Measurements from ENCODE around the gene RB1. TPM values are rescaled to one million over a fixed set of nuclear protein-coding genes. Genes with fewer than 3 reads are reported as not detected.

Gene RB1
- total RNA-seq, 1 experiment from 2014 or later: 18.8 TPM

DNA sequence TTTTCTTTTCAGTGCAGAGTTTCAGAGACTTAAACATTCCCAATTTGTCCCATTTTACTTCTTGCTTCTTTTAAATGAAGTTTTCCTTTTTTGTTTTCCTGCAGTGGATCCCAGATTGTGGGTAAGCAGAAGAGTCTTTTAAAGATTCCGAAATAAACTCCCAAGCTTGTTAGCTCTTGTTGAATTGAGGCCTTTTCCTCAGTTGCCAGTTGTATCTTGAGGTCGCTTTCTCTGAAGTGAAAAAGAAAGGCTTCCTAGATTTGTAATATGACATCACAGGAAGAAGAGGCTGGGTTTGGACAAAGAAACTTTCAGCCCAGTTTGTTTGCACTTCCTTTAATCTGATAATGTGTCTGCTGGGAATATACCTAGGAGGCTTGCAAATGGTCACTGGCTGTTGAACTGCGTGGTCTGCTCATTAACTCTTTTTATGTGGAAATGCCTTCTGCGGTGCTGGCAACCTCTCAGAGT is 109.4 kb downstream of the RB1 start, which contains the start of gene LPAR6:
Gene LPAR6, minus strand, starts transcription at position 233 of the 471 bp plus-strand sequence. CDS start 690 bp downstream, outside the sequence.
- ATAC-seq: peak; percentile 92
- TF ChIP-seq ZBTB21 (CRISPR knock-in tag; IDR thresholded peaks at IDR 0.05; ENCODE audit: borderline replicate concordance): peak; percentile 66; the same call in 1 of the 2 replicates
- 0 out of 2 replicates have a peak, but pooled peaks have one; percentile 19 for TF ChIP-seq GABPB1 (CRISPR knock-in tag; IDR thresholded peaks at IDR 0.05)
- no peak for TF ChIP-seq ZNF317 (CRISPR knock-in tag; IDR thresholded peaks at IDR 0.05; ENCODE audit: borderline replicate concordance, low read depth)
- Mint-ChIP-seq H3K4me3 (peak within 1 kb of the TSS; percentile 87), H3K27ac (peak within 1 kb of the TSS; percentile 93), H3K9me3 (peaks cover 15% of the 10 kb centered on the region), H3K4me1 (peaks cover 24% of the 10 kb centered on the region), H3K36me3 (peaks cover 21% of the 10 kb centered on the region), H3K27me3 (ENCODE audit: low read depth) (no peaks in the 10 kb centered on the region; the same call in 1 of the 2 replicates)
- CTCF ChIA-PET: no interaction called here
- POLR2A ChIA-PET: interaction anchor here (0.6 kb wide), 1 partner anchor 394 kb away, joined by 3 read pairs; no protein-coding TSS in a partner anchor
- no peak for DNase-seq (ENCODE audit: low spot score)

DNA sequence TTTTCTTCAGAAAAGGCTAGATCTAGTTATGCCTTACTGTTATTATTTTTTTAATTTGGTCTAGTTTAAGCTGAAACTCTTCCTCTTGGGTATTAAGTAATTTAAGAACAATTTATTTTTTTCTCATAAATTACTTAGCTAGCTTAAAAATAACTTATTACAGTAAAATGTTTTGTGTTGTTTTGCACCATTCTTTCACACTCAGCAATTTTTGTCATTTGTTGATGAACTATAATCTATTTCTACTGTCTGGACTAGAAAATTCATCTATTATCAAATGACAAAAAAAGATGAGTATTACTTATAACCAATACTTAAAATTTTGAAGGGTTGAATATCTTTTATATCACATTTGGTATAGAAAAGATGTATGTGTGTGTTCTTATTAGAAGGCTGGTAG is 111.0 kb downstream of the RB1 start:
- ATAC-seq: no peak
- POLR2A ChIA-PET: no interaction called here
- Mint-ChIP-seq H3K4me3 (no peak overlapping the region), H3K27me3 (ENCODE audit: low read depth) (no peaks in the 10 kb centered on the region; the same call in 1 of the 2 replicates), H3K36me3 (peaks cover 34% of the 10 kb centered on the region), H3K27ac (no peak overlapping the region), H3K4me1 (peaks cover 24% of the 10 kb centered on the region), H3K9me3 (peaks cover 28% of the 10 kb centered on the region)
- DNase-seq (ENCODE audit: low spot score): no peak
- CTCF ChIA-PET: no interaction called here
- TF ChIP-seq, protein P1, sequence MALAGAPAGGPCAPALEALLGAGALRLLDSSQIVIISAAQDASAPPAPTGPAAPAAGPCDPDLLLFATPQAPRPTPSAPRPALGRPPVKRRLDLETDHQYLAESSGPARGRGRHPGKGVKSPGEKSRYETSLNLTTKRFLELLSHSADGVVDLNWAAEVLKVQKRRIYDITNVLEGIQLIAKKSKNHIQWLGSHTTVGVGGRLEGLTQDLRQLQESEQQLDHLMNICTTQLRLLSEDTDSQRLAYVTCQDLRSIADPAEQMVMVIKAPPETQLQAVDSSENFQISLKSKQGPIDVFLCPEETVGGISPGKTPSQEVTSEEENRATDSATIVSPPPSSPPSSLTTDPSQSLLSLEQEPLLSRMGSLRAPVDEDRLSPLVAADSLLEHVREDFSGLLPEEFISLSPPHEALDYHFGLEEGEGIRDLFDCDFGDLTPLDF (CRISPR knock-in tag; IDR thresholded peaks at IDR 0.05): no peak
- no peak for TF ChIP-seq NR2C2 (CRISPR knock-in tag; IDR thresholded peaks at IDR 0.05)
- TF ChIP-seq ZNF671 (CRISPR knock-in tag; IDR thresholded peaks at IDR 0.05): no peak
- TF ChIP-seq, protein P2, sequence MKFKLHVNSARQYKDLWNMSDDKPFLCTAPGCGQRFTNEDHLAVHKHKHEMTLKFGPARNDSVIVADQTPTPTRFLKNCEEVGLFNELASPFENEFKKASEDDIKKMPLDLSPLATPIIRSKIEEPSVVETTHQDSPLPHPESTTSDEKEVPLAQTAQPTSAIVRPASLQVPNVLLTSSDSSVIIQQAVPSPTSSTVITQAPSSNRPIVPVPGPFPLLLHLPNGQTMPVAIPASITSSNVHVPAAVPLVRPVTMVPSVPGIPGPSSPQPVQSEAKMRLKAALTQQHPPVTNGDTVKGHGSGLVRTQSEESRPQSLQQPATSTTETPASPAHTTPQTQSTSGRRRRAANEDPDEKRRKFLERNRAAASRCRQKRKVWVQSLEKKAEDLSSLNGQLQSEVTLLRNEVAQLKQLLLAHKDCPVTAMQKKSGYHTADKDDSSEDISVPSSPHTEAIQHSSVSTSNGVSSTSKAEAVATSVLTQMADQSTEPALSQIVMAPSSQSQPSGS (CRISPR knock-in tag; IDR thresholded peaks at IDR 0.05; ENCODE audit: borderline replicate concordance, low read depth): no peak
- TF ChIP-seq, protein P3, sequence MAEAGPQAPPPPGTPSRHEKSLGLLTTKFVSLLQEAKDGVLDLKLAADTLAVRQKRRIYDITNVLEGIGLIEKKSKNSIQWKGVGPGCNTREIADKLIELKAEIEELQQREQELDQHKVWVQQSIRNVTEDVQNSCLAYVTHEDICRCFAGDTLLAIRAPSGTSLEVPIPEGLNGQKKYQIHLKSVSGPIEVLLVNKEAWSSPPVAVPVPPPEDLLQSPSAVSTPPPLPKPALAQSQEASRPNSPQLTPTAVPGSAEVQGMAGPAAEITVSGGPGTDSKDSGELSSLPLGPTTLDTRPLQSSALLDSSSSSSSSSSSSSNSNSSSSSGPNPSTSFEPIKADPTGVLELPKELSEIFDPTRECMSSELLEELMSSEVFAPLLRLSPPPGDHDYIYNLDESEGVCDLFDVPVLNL (CRISPR knock-in tag; IDR thresholded peaks at IDR 0.05; ENCODE audit: borderline replicate concordance, low read depth): no peak
- TF ChIP-seq, protein P4, sequence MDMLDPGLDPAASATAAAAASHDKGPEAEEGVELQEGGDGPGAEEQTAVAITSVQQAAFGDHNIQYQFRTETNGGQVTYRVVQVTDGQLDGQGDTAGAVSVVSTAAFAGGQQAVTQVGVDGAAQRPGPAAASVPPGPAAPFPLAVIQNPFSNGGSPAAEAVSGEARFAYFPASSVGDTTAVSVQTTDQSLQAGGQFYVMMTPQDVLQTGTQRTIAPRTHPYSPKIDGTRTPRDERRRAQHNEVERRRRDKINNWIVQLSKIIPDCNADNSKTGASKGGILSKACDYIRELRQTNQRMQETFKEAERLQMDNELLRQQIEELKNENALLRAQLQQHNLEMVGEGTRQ (CRISPR knock-in tag; IDR thresholded peaks at IDR 0.05): no peak
- TF ChIP-seq MXD4 (CRISPR knock-in tag; IDR thresholded peaks at IDR 0.05; ENCODE audit: borderline replicate concordance): no peak
- TF ChIP-seq, protein P5, sequence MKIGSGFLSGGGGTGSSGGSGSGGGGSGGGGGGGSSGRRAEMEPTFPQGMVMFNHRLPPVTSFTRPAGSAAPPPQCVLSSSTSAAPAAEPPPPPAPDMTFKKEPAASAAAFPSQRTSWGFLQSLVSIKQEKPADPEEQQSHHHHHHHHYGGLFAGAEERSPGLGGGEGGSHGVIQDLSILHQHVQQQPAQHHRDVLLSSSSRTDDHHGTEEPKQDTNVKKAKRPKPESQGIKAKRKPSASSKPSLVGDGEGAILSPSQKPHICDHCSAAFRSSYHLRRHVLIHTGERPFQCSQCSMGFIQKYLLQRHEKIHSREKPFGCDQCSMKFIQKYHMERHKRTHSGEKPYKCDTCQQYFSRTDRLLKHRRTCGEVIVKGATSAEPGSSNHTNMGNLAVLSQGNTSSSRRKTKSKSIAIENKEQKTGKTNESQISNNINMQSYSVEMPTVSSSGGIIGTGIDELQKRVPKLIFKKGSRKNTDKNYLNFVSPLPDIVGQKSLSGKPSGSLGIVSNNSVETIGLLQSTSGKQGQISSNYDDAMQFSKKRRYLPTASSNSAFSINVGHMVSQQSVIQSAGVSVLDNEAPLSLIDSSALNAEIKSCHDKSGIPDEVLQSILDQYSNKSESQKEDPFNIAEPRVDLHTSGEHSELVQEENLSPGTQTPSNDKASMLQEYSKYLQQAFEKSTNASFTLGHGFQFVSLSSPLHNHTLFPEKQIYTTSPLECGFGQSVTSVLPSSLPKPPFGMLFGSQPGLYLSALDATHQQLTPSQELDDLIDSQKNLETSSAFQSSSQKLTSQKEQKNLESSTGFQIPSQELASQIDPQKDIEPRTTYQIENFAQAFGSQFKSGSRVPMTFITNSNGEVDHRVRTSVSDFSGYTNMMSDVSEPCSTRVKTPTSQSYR (CRISPR knock-in tag; IDR thresholded peaks at IDR 0.05): no peak
- TF ChIP-seq, protein P6, sequence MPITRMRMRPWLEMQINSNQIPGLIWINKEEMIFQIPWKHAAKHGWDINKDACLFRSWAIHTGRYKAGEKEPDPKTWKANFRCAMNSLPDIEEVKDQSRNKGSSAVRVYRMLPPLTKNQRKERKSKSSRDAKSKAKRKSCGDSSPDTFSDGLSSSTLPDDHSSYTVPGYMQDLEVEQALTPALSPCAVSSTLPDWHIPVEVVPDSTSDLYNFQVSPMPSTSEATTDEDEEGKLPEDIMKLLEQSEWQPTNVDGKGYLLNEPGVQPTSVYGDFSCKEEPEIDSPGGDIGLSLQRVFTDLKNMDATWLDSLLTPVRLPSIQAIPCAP (CRISPR knock-in tag; IDR thresholded peaks at IDR 0.05): no peak
- TF ChIP-seq OVOL2 (CRISPR knock-in tag; IDR thresholded peaks at IDR 0.05; ENCODE audit: borderline replicate concordance): no peak
- no peak for TF ChIP-seq GABPB1 (CRISPR knock-in tag; IDR thresholded peaks at IDR 0.05)
- TF ChIP-seq ZNF232 (CRISPR knock-in tag; IDR thresholded peaks at IDR 0.05): no peak
